Stomach (tissue), 9 donors: ENCODE results near the gene NEB. TPM values are rescaled to one million over a fixed set of nuclear protein-coding genes. Genes with fewer than 3 reads are reported as not detected.

Experiments used
- DNase-seq, 2 donors: peaks; one replicate each; pipeline versions ENCODE4 v3.0.0 to v3.0.0-alpha.2; 2013 to 2019
- H3K27ac ChIP-seq, 5 donors: fragments of 200-600 bp in 4 of 5; sonication (generic) in 4 of 5; one replicate each; pipeline ENCODE4 v1.5.1; 2013 to 2019; ENCODE audit warnings: mild to moderate bottlenecking in 1 of 5, moderate library complexity in 1 of 5
- H3K27me3 ChIP-seq, 3 donors: fragments of 200-600 bp; sonication (generic); one replicate each; pipeline ENCODE4 v1.5.1; 2017 to 2019; ENCODE audit warnings: mixed run types in 1 of 3
- H3K36me3 ChIP-seq, 4 donors: fragments of 200-600 bp; sonication (generic); 1 replicate in 3 of 4; 2 replicates in 1 of 4; pipeline ENCODE4 v1.5.1; 2016 to 2019
- H3K4me1 ChIP-seq, 4 donors: fragments of 200-600 bp; sonication (generic); one replicate each; pipeline ENCODE4 v1.5.1; 2016 to 2019
- H3K4me3 ChIP-seq, 4 donors: fragments of 200-600 bp; sonication (generic) in 3 of 4; one replicate each; pipeline ENCODE4 v1.5.1; 2016 to 2019; ENCODE audit warnings: mild to moderate bottlenecking in 1 of 4
- H3K9me3 ChIP-seq, 4 donors: fragments of 200-600 bp; sonication (generic); one replicate each; pipeline ENCODE4 v1.5.1; 2016 to 2019
- CTCF ChIP-seq, 7 experiments: fragments of 450-650 bp in 4 of 7; fragments of 200-600 bp in 3 of 7; sonication (generic) in 3 of 7; IDR thresholded peaks; one replicate each; pipeline ENCODE4 v1.5.1; 2016 to 2019; ENCODE audit warnings: antibody characterized with exemption in 7 of 7, control low read depth in 2 of 7, mild to moderate bottlenecking in 1 of 7
- EP300 ChIP-seq: sonication (generic); formaldehyde crosslinking; IDR thresholded peaks from one replicate; pipeline ENCODE4 v1.6.1; 2017; ENCODE audit warnings: antibody characterized with exemption
- POLR2A ChIP-seq, 4 donors: fragments of 450-650 bp; IDR thresholded peaks; one replicate each; pipeline ENCODE4 v1.6.1; 2016; ENCODE audit warnings: antibody characterized with exemption in 4 of 4, control low read depth in 2 of 4, mild to moderate bottlenecking in 1 of 4, moderate library complexity in 1 of 4
- POLR2AphosphoS5 ChIP-seq, 3 donors: sonication (generic); formaldehyde crosslinking; IDR thresholded peaks; one replicate each; pipeline ENCODE4 v1.6.1; 2016; ENCODE audit warnings: antibody characterized with exemption in 3 of 3
- WGBS, 5 donors: extraction: QIAGEN DNeasy Blood & Tissue Kit in 3 of 5; methylation state at CpG; one replicate each; pipeline versions ENCODE4 v1.1.5 to v1.1.7; 2013 to 2018; 5-methylcytosine and 5-hydroxymethylcytosine counted together
- intact Hi-C: fragments of 100-400 bp; cut with DNase I; formaldehyde crosslinking; loops from one replicate; pipeline ENCODE4 v1.15.1; 2023; ENCODE audit warnings: low total_unique reads
- polyA plus RNA-seq, 3 donors: library from polyadenylated mRNA; stranded (reverse); fragments of 200-250 nt; gene quantifications; one replicate each; pipeline ENCODE4 v1.2.3, GENCODE V29; 2013
- total RNA-seq, 5 donors: library from RNA; depleted of rRNA; stranded (reverse); fragments of >200 nt; gene quantifications; one replicate each; pipeline versions ENCODE4 v1.1.0 to v1.2.3, GENCODE V29; 2014 to 2016
- donor health status: healthy with polysubstance abuse.
- donor health status: Bipolar disorder and iron deficiency.
- donor health status: healthy.

The NEB gene
- total and polyA plus RNA-seq, 8 donors: 0.12 to 4.0 (median 1.0) TPM; not detected in 1

GRCh38 chr2:151720521-151720920 lies 13.8 kb downstream of the NEB start:
- Histone ChIP-seq H3K4me1 (no peaks in the 10 kb centered on the region), H3K9me3 (no peaks in the 10 kb centered on the region), H3K4me3 (no peak overlapping the region), H3K27ac (no peak overlapping the region), H3K36me3 (no peaks in the 10 kb centered on the region), H3K27me3 (no peaks in the 10 kb centered on the region)
- no peak for DNase-seq
- TF ChIP-seq POLR2AphosphoS5 (IDR thresholded peaks at IDR 0.05) (no peak), POLR2A (IDR thresholded peaks at IDR 0.05) (no peak), EP300 (no peak), CTCF (IDR thresholded peaks at IDR 0.05) (no peak)
- 67 to 77% (median 74%) methylated on average over 1 of the region's 1 CpG for WGBS, 5 donors
- intact Hi-C loops: no loop called here

- Histone ChIP-seq H3K36me3 (no peaks in the 10 kb centered on the region), H3K4me1 (no peaks in the 10 kb centered on the region), H3K4me3 (no peak overlapping the region), H3K27me3 (no peaks in the 10 kb centered on the region), H3K9me3 (no peaks in the 10 kb centered on the region), H3K27ac (no peak overlapping the region)
- TF ChIP-seq CTCF (IDR thresholded peaks at IDR 0.05): no peak
- TF ChIP-seq POLR2A (IDR thresholded peaks at IDR 0.05): no peak
- TF ChIP-seq EP300: no peak
- no peak for TF ChIP-seq POLR2AphosphoS5 (IDR thresholded peaks at IDR 0.05)
- DNase-seq: no peak
- intact Hi-C loops: no loop called here
- 89 to 93% (median 92%) methylated on average over 4 of the region's 4 CpGs for WGBS, 5 donors
These were observed 15.5 kb downstream of the NEB start for GRCh38 chr2:151718796-151719195.

DNA sequence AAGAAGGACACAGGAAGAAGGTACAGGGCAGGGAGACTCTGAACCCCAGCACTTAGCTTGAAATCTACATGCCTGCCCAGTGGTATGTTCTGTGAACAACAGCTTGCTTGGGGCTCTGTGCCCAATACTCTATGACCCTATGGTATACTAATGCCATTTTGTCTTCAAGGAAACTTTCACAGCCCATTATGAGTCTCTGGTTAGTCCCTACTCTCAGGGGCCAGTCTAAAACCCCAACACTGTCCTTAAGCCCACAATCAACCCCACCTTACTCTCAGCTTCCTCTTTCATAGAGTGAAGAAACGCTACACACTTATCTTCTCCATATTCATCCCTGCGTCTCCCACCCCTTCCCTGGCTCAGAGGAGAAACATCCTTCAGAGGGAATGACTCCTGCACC lies 16.0 kb downstream of the NEB start:
- H3K27ac ChIP-seq: no peak overlapping the region
- no peak for DNase-seq
- H3K36me3 ChIP-seq: no peaks in the 10 kb centered on the region
- no peaks in the 10 kb centered on the region for H3K9me3 ChIP-seq
- TF ChIP-seq CTCF (IDR thresholded peaks at IDR 0.05) (no peak), POLR2A (IDR thresholded peaks at IDR 0.05) (no peak), EP300 (no peak), POLR2AphosphoS5 (IDR thresholded peaks at IDR 0.05) (no peak)
- intact Hi-C loops: no loop called here
- H3K4me3 ChIP-seq: no peak overlapping the region
- no peaks in the 10 kb centered on the region for H3K27me3 ChIP-seq
- H3K4me1 ChIP-seq: no peaks in the 10 kb centered on the region
- WGBS, 5 donors: 91 to 100% (median 93%) methylated on average over 2 of the region's 2 CpGs

- no peak overlapping the region for H3K4me3 ChIP-seq
- no peaks in the 10 kb centered on the region for H3K36me3 ChIP-seq
- no peak for DNase-seq
- H3K27ac ChIP-seq: no peak overlapping the region
- H3K27me3 ChIP-seq: no peaks in the 10 kb centered on the region
- no peaks in the 10 kb centered on the region for H3K4me1 ChIP-seq
- TF ChIP-seq POLR2AphosphoS5 (IDR thresholded peaks at IDR 0.05): no peak
- TF ChIP-seq CTCF (IDR thresholded peaks at IDR 0.05): no peak
- TF ChIP-seq EP300: no peak
- no peak for TF ChIP-seq POLR2A (IDR thresholded peaks at IDR 0.05)
- WGBS, 5 donors: 90 to 98% (median 94%) methylated on average over 2 of the region's 2 CpGs
- no peaks in the 10 kb centered on the region for H3K9me3 ChIP-seq
- intact Hi-C loops: no loop called here
These were observed 17.6 kb downstream of the NEB start for GRCh38 chr2:151716721-151717120.
